Spleen (tissue), 11 donors: ENCODE measurements around the gene MYCN. TPM values are rescaled to one million over a fixed set of nuclear protein-coding genes. Genes with fewer than 3 reads are reported as not detected.

Experiments
- DNase-seq: peaks from one replicate; pipeline ENCODE4 v3.0.0-alpha.2; 2020
- H3K27ac ChIP-seq, 8 donors: fragments of 200-600 bp; sonication (generic) in 7 of 8; 1 replicate in 4 of 8; 2 replicates in 4 of 8; pipeline versions ENCODE4 v1.5.0 to v1.8.0; 2016 to 2021; ENCODE audit warnings: inconsistent platforms in 4 of 8, mild to moderate bottlenecking in 4 of 8, moderate library complexity in 1 of 8
- H3K27me3 ChIP-seq, 7 donors: fragments of 200-600 bp; sonication (generic) in 6 of 7; replicated peaks in 1 of 7; 1 replicate in 4 of 7; 2 replicates in 3 of 7; pipeline versions ENCODE4 v1.5.0 to v1.8.0; 2016 to 2021; ENCODE audit warnings: inconsistent platforms in 3 of 7, mild to moderate bottlenecking in 1 of 7
- H3K36me3 ChIP-seq, 6 donors: fragments of 200-600 bp; sonication (generic) in 5 of 6; 1 replicate in 4 of 6; 2 replicates in 2 of 6; pipeline versions ENCODE4 v1.5.0 to v1.8.0; 2016 to 2021; ENCODE audit warnings: inconsistent platforms in 2 of 6
- H3K4me1 ChIP-seq, 6 donors: fragments of 200-600 bp; sonication (generic) in 5 of 6; 1 replicate in 3 of 6; 2 replicates in 3 of 6; pipeline versions ENCODE4 v1.5.0 to v1.8.0; 2016 to 2021; ENCODE audit warnings: inconsistent platforms in 3 of 6
- H3K4me3 ChIP-seq, 8 donors: fragments of 200-600 bp; sonication (generic) in 7 of 8; 1 replicate in 4 of 8; 2 replicates in 4 of 8; pipeline versions ENCODE4 v1.5.0 to v1.8.0; 2016 to 2021; ENCODE audit warnings: inconsistent platforms in 4 of 8, mild to moderate bottlenecking in 4 of 8, moderate library complexity in 2 of 8
- H3K9me3 ChIP-seq, 8 donors: fragments of 200-600 bp; sonication (generic) in 7 of 8; 1 replicate in 4 of 8; 2 replicates in 4 of 8; pipeline versions ENCODE4 v1.5.0 to v1.8.0; 2016 to 2021; ENCODE audit warnings: inconsistent platforms in 4 of 8
- CTCF ChIP-seq, 11 experiments: fragments of 200-600 bp in 7 of 11; fragments of 450-650 bp in 4 of 11; sonication (generic) in 4 of 11; IDR thresholded peaks in 8 of 11; conservative IDR thresholded peaks in 3 of 11; 1 replicate in 7 of 11; 2 replicates in 4 of 11; pipeline versions ENCODE4 v1.4.0 to v1.8.0; 2016 to 2021; ENCODE audit warnings: antibody characterized with exemption in 11 of 11, inconsistent platforms in 4 of 11, mild to moderate bottlenecking in 1 of 11
- POLR2A ChIP-seq, 3 donors: fragments of 450-650 bp; IDR thresholded peaks; one replicate each; pipeline ENCODE4 v1.5.1; 2017; ENCODE audit warnings: antibody characterized with exemption in 3 of 3, mild to moderate bottlenecking in 1 of 3
- POLR2AphosphoS5 ChIP-seq, 3 donors: sonication (generic); formaldehyde crosslinking; IDR thresholded peaks; one replicate each; pipeline ENCODE4 v1.5.1; 2017; ENCODE audit warnings: antibody characterized with exemption in 3 of 3
- WGBS, 5 donors: extraction: QIAGEN DNeasy Blood & Tissue Kit in 3 of 5; methylation state at CpG; one replicate each; pipeline versions ENCODE4 v1.1.5 to v1.1.7; 2013 to 2018; 5-methylcytosine and 5-hydroxymethylcytosine counted together
- intact Hi-C: fragments of 100-400 bp; cut with DNase I; formaldehyde crosslinking; loops from one replicate; pipeline ENCODE4 v1.15.0; 2023; ENCODE audit warnings: low total_unique reads
- polyA plus RNA-seq, 3 donors: library from polyadenylated mRNA; stranded (reverse); fragments of 200-250 nt; gene quantifications; one replicate each; pipeline ENCODE4 v1.2.1, GENCODE V29; 2013
- total RNA-seq, 7 donors: library from RNA; depleted of rRNA in 3 of 7; stranded (reverse); fragments of >200 nt in 3 of 7; fragmentation: NEBNext Ultra II Directional in 4 of 7; extraction: Animal tissue kit (Norgen Biotek cat#: 25700) in 4 of 7; gene quantifications; one replicate each; pipeline versions ENCODE4 v1.1.0 to v1.2.1, GENCODE V29; 2016 to 2021
- donor health status: healthy with polysubstance abuse.
- donor health status: DM: no; HTN: no; CAD: no; lungs with moderate emphysema.
- donor health status: DM: no; HTN: no; CAD: no.
- donor health status: Bipolar disorder and iron deficiency.
- donor health status: healthy.
- donor health status: DM: no; HTN: no; CAD: no.
- donor health status: DM: yes; HTN: yes; CAD: no.

Gene MYCN
- total and polyA plus RNA-seq, 10 donors: 0.03 to 1.3 (median 0.33) TPM; not detected in 2

DNA sequence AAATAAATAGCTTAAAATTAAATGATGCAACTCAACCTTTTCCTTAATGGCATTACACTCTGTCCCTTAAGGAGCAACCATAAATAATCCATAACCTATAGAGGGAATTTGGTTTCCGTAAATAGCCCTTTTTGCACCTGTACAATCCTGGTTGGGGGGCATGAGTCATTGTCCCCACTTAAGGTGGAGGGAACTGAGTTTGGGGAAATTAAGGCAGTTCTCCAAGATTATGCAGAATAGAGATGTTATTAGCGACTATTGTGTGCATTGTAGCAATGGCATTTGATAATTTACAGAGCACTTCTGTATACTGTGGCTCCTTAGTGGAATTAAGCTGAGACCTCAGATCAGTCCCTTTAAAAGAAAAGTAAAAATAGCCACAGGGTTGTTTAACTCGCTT lies 6.6 kb downstream of the MYCN start:
- intact Hi-C loops: loop anchor here (10.0 kb wide), 1 partner anchor 558 kb away; no protein-coding TSS in a partner anchor
- no peak for DNase-seq
- 77 to 95% (median 87%) methylated on average over 3 of the region's 3 CpGs for WGBS, 5 donors
- Histone ChIP-seq H3K27ac (no peak overlapping the region), H3K9me3 (no peaks in the 10 kb centered on the region), H3K36me3 (no peaks in the 10 kb centered on the region), H3K4me3 (no peak overlapping the region), H3K4me1 (peaks cover 10 to 24% (median 17%) of the 10 kb centered on the region in 6 donors), H3K27me3 (peaks cover 0 to 41% (median 11%) of the 10 kb centered on the region in 7 donors)
- TF ChIP-seq POLR2A (IDR thresholded peaks at IDR 0.05): no peak
- TF ChIP-seq POLR2AphosphoS5 (IDR thresholded peaks at IDR 0.05): no peak
- no peak for TF ChIP-seq CTCF (IDR thresholded peaks at IDR 0.05 in 8 of 11, conservative IDR thresholded peaks at IDR 0.05 in 3 of 11)

DNA sequence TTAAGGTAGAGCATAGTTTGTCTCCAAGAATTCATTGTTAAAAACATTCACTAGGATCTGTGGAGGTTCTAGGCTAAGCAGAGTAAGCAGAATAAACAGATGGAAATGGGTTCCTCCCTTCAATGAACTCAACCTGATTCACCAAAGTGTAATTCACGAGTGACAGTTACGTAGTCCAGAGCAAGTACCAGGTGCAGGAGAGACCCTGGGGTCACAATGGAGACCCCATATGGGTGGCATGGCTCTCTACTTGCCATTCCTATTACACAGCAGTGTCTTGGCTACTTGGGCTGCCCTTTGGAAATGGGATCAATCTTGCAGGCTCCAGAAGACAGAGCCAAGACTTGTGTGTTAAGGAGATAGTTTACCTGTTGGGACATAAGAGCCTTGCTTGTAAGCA lies 7.1 kb downstream of the MYCN start:
- Histone ChIP-seq H3K27me3 (peaks cover 0 to 37% (median 9%) of the 10 kb centered on the region in 7 donors), H3K27ac (no peak overlapping the region), H3K9me3 (no peaks in the 10 kb centered on the region), H3K4me1 (peaks cover 8 to 20% (median 14%) of the 10 kb centered on the region in 6 donors), H3K4me3 (no peak overlapping the region), H3K36me3 (no peaks in the 10 kb centered on the region)
- no peak for DNase-seq
- 79 to 98% (median 90%) methylated on average over 2 of the region's 2 CpGs for WGBS, 5 donors
- TF ChIP-seq POLR2AphosphoS5 (IDR thresholded peaks at IDR 0.05) (no peak), POLR2A (IDR thresholded peaks at IDR 0.05) (no peak), CTCF (IDR thresholded peaks at IDR 0.05 in 8 of 11, conservative IDR thresholded peaks at IDR 0.05 in 3 of 11) (no peak)
- intact Hi-C loops: loop anchor here (10.0 kb wide), 1 partner anchor 557 kb away; no protein-coding TSS in a partner anchor

- Histone ChIP-seq H3K36me3 (no peaks in the 10 kb centered on the region), H3K27me3 (peaks cover 0 to 25% (median 0%) of the 10 kb centered on the region in 7 donors), H3K27ac (no peak overlapping the region), H3K4me1 (peaks cover 0 to 10% (median 6%) of the 10 kb centered on the region in 6 donors), H3K9me3 (no peaks in the 10 kb centered on the region), H3K4me3 (no peak overlapping the region)
- DNase-seq: no peak
- WGBS, 5 donors: 81 to 92% (median 91%) methylated on average over 3 of the region's 3 CpGs
- intact Hi-C loops: loop anchor here (10.0 kb wide), 1 partner anchor 556 kb away; no protein-coding TSS in a partner anchor
- TF ChIP-seq CTCF (IDR thresholded peaks at IDR 0.05 in 8 of 11, conservative IDR thresholded peaks at IDR 0.05 in 3 of 11) (no peak), POLR2AphosphoS5 (IDR thresholded peaks at IDR 0.05) (no peak), POLR2A (IDR thresholded peaks at IDR 0.05) (no peak)
Measured at GRCh38 chr2:15948704-15948957, 8.3 kb downstream of the MYCN start.

DNA sequence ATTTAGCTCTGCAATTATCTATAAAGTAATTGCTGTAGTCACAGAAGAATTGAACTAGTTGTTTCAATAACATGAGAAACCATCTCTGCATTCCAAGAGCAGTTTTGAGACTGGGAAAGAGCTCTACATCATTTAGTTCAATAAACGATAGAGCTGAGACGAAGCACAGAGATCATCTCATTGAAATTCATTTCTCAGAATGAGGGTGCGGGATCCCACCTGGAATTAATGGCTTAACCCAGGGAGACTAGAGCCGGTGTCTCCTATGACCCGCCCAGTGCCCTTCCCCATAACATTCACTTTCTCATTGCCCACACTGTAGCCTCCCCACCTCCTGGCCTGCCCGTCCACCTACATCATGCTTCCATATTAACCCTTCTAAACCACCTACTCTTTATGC lies 8.8 kb downstream of the MYCN start:
- intact Hi-C loops: loop anchor here (10.0 kb wide), 1 partner anchor 556 kb away; no protein-coding TSS in a partner anchor
- TF ChIP-seq POLR2A (IDR thresholded peaks at IDR 0.05): no peak
- TF ChIP-seq POLR2AphosphoS5 (IDR thresholded peaks at IDR 0.05): no peak
- TF ChIP-seq CTCF (IDR thresholded peaks at IDR 0.05 in 8 of 11, conservative IDR thresholded peaks at IDR 0.05 in 3 of 11): no peak
- no peak overlapping the region for H3K27ac ChIP-seq

More for the DNA sequence above, 8.8 kb downstream of the MYCN start:
- no peak for DNase-seq
- no peak overlapping the region for H3K4me3 ChIP-seq
- WGBS, 5 donors: 87 to 96% (median 92%) methylated on average over 6 of the region's 6 CpGs
- peaks cover 0 to 20% (median 0%) of the 10 kb centered on the region in 7 donors for H3K27me3 ChIP-seq
- H3K9me3 ChIP-seq: no peaks in the 10 kb centered on the region
- no peaks in the 10 kb centered on the region for H3K36me3 ChIP-seq
- H3K4me1 ChIP-seq: peaks cover 0 to 5% (median 1%) of the 10 kb centered on the region in 6 donors
